PC-3 (cell line): Measurements from ENCODE around the gene CDCA4. TPM values are rescaled to one million over a fixed set of nuclear protein-coding genes. Genes with fewer than 3 reads are reported as not detected.
A peak's percentile ranks its signal among the peaks of the same experiment; 100 is the strongest.

ENCODE experiments used
- ATAC-seq: fragments of 200-7000 bp; cut with Tn5 transposase; 2 replicates; pipeline ENCODE4 v1.9.1; 2020; ENCODE audit warnings: mild to moderate bottlenecking, moderate library complexity
- BruUV-seq: library from RNA; stranded (reverse); fragments of 400-500 nt; replicated peaks from 2 replicates; lab custom pipeline; 2021; lab: Mats Ljungman, UMichigan
- CTCF ChIA-PET: fragments of 300-600 bp; sonication (Branson Sonifier 250); formaldehyde crosslinking; loops from one replicate; lab custom pipeline; 2022; ENCODE audit warnings: antibody characterized with exemption; lab: Charles Lee
- POLR2A ChIA-PET: fragments of 300-600 bp; sonication (Branson Sonifier 250); formaldehyde crosslinking; loops from one replicate; lab custom pipeline; 2022; ENCODE audit warnings: antibody characterized with exemption; ENCODE audit not compliant: unreplicated experiment; lab: Charles Lee
- DNase-seq: peaks from one replicate; pipeline ENCODE4 v3.0.0-alpha.2; 2015
- H2AFZ ChIP-seq: fragments of 300-600 bp; sonication (generic); 2 replicates; pipeline ENCODE4 v1.6.0; 2016; ENCODE audit warnings: antibody characterized with exemption, low read length
- H3F3A ChIP-seq: fragments of 300-600 bp; sonication (generic); one replicate; pipeline ENCODE4 v1.6.0; 2017; ENCODE audit warnings: antibody characterized with exemption, low read length, control low read depth, mild to moderate bottlenecking; ENCODE audit not compliant: unreplicated experiment
- H3K27ac ChIP-seq: fragments of 300-600 bp; sonication (generic); 2 replicates; pipeline ENCODE4 v1.5.1; 2016; ENCODE audit warnings: mild to moderate bottlenecking, low read length
- H3K27me3 ChIP-seq: fragments of 300-600 bp; sonication (generic); 2 replicates; pipeline ENCODE4 v1.6.1; 2016; ENCODE audit warnings: low read length, mixed read lengths
- H3K36me3 ChIP-seq: fragments of 300-600 bp; sonication (generic); 2 replicates; pipeline ENCODE4 v1.6.1; 2016; ENCODE audit warnings: low read depth, mixed run types, low read length, mixed read lengths
- H3K4me1 ChIP-seq: fragments of 300-600 bp; sonication (generic); 2 replicates; pipeline ENCODE4 v1.5.1; 2016; ENCODE audit warnings: low read length; ENCODE audit not compliant: insufficient read depth
- H3K4me2 ChIP-seq: fragments of 300-600 bp; sonication (generic); 2 replicates; pipeline ENCODE4 v1.6.0; 2016; ENCODE audit warnings: low read length
- H3K4me3 ChIP-seq: fragments of 300-600 bp; sonication (generic); 2 replicates; pipeline ENCODE4 v1.5.1; 2016; ENCODE audit warnings: mild to moderate bottlenecking, low read length, mixed read lengths
- H3K79me2 ChIP-seq: fragments of 300-600 bp; sonication (generic); 2 replicates; pipeline ENCODE4 v1.6.1; 2017; ENCODE audit warnings: low read length, mixed read lengths
- H3K9ac ChIP-seq: fragments of 300-600 bp; sonication (generic); 2 replicates; pipeline ENCODE4 v1.6.0; 2016; ENCODE audit warnings: mild to moderate bottlenecking, low read length
- H3K9me2 ChIP-seq: fragments of 300-600 bp; sonication (generic); replicated peaks from 2 replicates; pipeline ENCODE4 v1.6.1; 2016; ENCODE audit warnings: mixed run types, low read length, mixed read lengths
- H3K9me3 ChIP-seq: fragments of 300-600 bp; sonication (generic); 2 replicates; pipeline ENCODE4 v1.6.1; 2016; ENCODE audit warnings: low read length, mixed read lengths
- H4K20me1 ChIP-seq: fragments of 300-600 bp; sonication (generic); 2 replicates; pipeline ENCODE4 v1.6.1; 2016; ENCODE audit warnings: low read length, mixed read lengths
- EZH2 ChIP-seq: fragments of 300-600 bp; sonication (generic); IDR thresholded peaks from one replicate; pipeline ENCODE4 v1.6.1; 2017; ENCODE audit warnings: antibody characterized with exemption, mild to moderate bottlenecking, low read length; ENCODE audit not compliant: unreplicated experiment
- EZH2phosphoT487 ChIP-seq: fragments of 300-600 bp; sonication (generic); IDR thresholded peaks from 2 replicates; pipeline ENCODE4 v1.6.1; 2018; ENCODE audit warnings: mild to moderate bottlenecking, antibody characterized with exemption, low read length, borderline replicate concordance
- intact Hi-C: fragments of 100-400 bp; cut with micrococcal nuclease; formaldehyde crosslinking; loops from 2 replicates; pipeline ENCODE4 v1.9.0; 2023
- total RNA-seq: library from RNA; depleted of rRNA; stranded (reverse); fragments of >200 nt; gene quantifications from 2 replicates; pipeline ENCODE4 v1.2.3, GENCODE V29; 2014
- TF ChIP-seq, protein P1 (sequence below): fragments of 300-600 bp; sonication (generic); conservative IDR thresholded peaks from 2 replicates; pipeline ENCODE4 v1.5.1; 2017; ENCODE audit warnings: antibody characterized with exemption, low read depth, mild to moderate bottlenecking, low read length

CDCA4 gene
- total RNA-seq, 1 experiment from 2014 or later = 113 TPM

- Histone ChIP-seq H4K20me1 (no peaks in the 10 kb centered on the region), H3K4me1 (peaks cover 85% of the 10 kb centered on the region), H3K9me2 (no peaks in the 10 kb centered on the region), H3K4me2 (peak overlapping the region; percentile 81), H3K79me2 (peaks cover 22% of the 10 kb centered on the region; the same call in 1 of the 2 replicates), H3F3A (no peaks in the 10 kb centered on the region), H3K27ac (peak overlapping the region; percentile 73), H3K9ac (peak overlapping the region; percentile 47), H3K4me3 (peak overlapping the region; percentile 47; the same call in 1 of the 2 replicates), H3K36me3 (no peaks in the 10 kb centered on the region), H3K27me3 (no peaks in the 10 kb centered on the region), H2AFZ (peak overlapping the region; percentile 31; the same call in 1 of the 2 replicates), H3K9me3 (no peaks in the 10 kb centered on the region)
- TF ChIP-seq EZH2 = no peak
- TF ChIP-seq, protein P1, sequence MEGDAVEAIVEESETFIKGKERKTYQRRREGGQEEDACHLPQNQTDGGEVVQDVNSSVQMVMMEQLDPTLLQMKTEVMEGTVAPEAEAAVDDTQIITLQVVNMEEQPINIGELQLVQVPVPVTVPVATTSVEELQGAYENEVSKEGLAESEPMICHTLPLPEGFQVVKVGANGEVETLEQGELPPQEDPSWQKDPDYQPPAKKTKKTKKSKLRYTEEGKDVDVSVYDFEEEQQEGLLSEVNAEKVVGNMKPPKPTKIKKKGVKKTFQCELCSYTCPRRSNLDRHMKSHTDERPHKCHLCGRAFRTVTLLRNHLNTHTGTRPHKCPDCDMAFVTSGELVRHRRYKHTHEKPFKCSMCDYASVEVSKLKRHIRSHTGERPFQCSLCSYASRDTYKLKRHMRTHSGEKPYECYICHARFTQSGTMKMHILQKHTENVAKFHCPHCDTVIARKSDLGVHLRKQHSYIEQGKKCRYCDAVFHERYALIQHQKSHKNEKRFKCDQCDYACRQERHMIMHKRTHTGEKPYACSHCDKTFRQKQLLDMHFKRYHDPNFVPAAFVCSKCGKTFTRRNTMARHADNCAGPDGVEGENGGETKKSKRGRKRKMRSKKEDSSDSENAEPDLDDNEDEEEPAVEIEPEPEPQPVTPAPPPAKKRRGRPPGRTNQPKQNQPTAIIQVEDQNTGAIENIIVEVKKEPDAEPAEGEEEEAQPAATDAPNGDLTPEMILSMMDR = no peak
- no peak for TF ChIP-seq EZH2phosphoT487
- DNase-seq = peak; percentile 86
- BruUV-seq = no TSS peak
- intact Hi-C loops = loop anchor here (5.0 kb wide), 1 partner anchor 38 kb away; no protein-coding TSS in a partner anchor
- ChIA-PET POLR2A (interaction anchor here (0.5 to 1.5 kb wide), 2 partner anchors 15 to 50 kb away, joined by 9 to 11 read pairs; partner anchors contain the start of gene CDCA4), CTCF (interaction anchor here (0.6 kb wide), 1 partner anchor 218 kb away, joined by 3 read pairs; the partner anchor contains the start of gene SIVA1)
- ATAC-seq = peak; percentile 17
These were observed 50.4 kb downstream of the CDCA4 start for GRCh38 chr14:104970231-104971068.

GRCh38 chr14:104969741-104970230 lies 51.1 kb downstream of the CDCA4 start:
- H3K27ac ChIP-seq = peak overlapping the region; percentile 73
- peaks cover 78% of the 10 kb centered on the region for H3K4me1 ChIP-seq
- ATAC-seq = no peak
- intact Hi-C loops = loop anchor here (5.0 kb wide), 1 partner anchor 37 kb away; no protein-coding TSS in a partner anchor
- no peaks in the 10 kb centered on the region for H3F3A ChIP-seq
- peaks cover 16% of the 10 kb centered on the region; the same call in 1 of the 2 replicates for H3K79me2 ChIP-seq
- H3K9ac ChIP-seq = peak overlapping the region; percentile 47
- no peaks in the 10 kb centered on the region for H3K9me2 ChIP-seq
- peak overlapping the region; percentile 81 for H3K4me2 ChIP-seq
- BruUV-seq = TSS peak; percentile 9
- peak overlapping the region; percentile 47; the same call in 1 of the 2 replicates for H3K4me3 ChIP-seq
- TF ChIP-seq EZH2phosphoT487 (no peak), EZH2 (no peak)
- TF ChIP-seq, protein P1 = no peak
- H3K27me3 ChIP-seq = no peaks in the 10 kb centered on the region
- H4K20me1 ChIP-seq = no peaks in the 10 kb centered on the region
- H3K9me3 ChIP-seq = no peaks in the 10 kb centered on the region
- DNase-seq = no peak
- ChIA-PET POLR2A (interaction anchor here (1.5 kb wide), 1 partner anchor 51 kb away, joined by 9 read pairs; the partner anchor contains the start of gene CDCA4), CTCF (interaction anchor here (0.6 kb wide), 1 partner anchor 217 kb away, joined by 3 read pairs; the partner anchor contains the start of gene SIVA1)
- no peaks in the 10 kb centered on the region for H3K36me3 ChIP-seq
- H2AFZ ChIP-seq = no peak overlapping the region
